Suppressor macrophage treated with lipopolysaccharide for 1 hour (primary cell): ENCODE measurements around the gene DOCK4.

Source experiments
- DNase-seq, 3 donors: peaks; one replicate each; pipeline ENCODE4 v3.0.0-alpha.2; 2020 to 2022

Gene DOCK4

GRCh38 chr7:112073530-112073929, 132.7 kb downstream of the DOCK4 start:
- no peak for DNase-seq

GRCh38 chr7:112072541-112073245, 133.5 kb downstream of the DOCK4 start:
- DNase-seq = no peak

DNA sequence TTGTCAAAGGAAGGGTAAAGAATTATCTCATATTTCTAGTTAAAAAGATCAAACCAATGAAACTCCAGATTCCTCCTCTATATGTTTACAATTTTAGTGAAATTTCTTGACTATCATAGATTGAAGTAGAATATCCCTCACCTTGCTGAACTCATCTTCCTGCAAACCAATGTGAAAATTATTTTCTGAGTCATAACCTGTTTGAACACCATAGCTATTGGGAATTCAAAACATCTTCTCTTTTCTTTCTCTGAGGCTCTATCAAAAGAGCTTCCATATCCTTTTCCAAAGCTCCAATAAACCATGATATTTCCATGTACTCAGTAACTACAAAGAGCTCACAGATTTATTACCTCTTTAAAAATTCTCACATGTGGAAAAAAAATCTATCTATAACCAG, 134.3 kb downstream of the DOCK4 start:
- no peak for DNase-seq

DNA sequence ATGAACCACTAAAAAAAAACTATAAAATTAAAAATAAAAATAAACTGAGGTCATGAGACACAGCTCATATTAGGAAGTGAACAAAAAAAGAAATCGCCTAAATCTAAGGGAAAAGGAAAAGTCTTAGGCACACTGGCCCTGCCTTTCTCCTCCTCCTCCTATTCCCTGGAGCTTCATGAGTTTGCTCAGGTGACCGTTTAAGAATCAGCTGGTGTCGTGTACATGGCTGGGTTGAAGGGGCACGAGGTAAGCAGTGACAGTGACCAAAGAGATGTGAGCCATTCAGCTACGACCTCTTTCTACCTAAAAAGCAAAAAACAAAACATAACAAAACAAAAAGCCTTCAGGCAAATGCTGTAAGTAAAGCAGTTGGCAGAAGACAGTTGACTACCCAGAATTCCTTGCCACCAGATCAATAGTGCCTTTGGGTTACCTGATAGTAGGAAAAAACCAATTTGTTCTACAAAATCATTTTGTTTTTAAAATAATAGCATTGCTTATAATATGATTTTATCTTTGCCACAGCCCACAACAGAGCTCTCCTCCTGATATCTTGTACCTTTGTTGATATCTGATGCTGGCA, 135.4 kb downstream of the DOCK4 start:
- DNase-seq = no peak

- DNase-seq = peak in 2 of 3 donors; percentile 27 to 39
Observed at GRCh38 chr7:112069879-112070321, 136.3 kb downstream of the DOCK4 start.

- no peak for DNase-seq
Observed at GRCh38 chr7:112068967-112069366, 137.2 kb downstream of the DOCK4 start.

- no peak for DNase-seq
Observed at GRCh38 chr7:112067632-112068540, 138.3 kb downstream of the DOCK4 start.

DNA sequence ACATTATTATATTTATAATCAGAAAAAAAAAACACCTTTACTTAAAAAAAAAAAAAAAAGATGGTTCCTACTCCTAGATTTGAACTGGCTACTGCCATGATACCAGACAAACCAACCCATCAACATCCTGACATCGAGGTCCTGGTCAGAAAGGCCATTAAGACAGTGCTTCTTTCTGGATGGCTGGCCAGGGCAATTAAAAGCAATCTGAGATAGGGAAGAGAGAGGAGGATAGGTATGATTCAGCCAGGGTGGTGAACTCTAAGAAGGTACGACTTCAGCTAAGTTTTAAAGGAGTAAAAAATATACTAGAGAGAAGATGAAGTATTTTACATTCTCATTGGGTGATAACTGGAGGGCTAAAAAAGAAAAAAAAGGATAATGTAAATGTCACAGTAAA, 139.0 kb downstream of the DOCK4 start:
- no peak for DNase-seq

DNA sequence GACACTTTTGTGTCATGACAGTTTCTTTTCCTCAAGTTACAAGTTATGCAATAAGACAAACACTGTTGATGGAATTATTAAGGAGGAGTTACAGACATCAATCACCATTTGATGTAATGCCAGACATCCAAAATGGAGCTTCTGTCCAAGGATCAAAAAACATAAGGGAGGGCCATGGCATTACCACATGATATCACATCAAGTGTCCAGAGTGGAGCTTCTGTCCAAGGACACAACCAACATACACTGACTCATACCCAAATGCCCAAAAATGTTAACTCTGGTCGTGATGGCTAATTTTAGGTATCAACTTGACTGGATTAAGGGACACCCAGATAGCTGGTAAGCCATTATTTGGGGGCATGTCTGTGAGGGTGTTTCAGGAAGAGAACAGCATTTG, 140.4 kb downstream of the DOCK4 start:
- peak in 1 of 3 donors; percentile 22 for DNase-seq

- no peak for DNase-seq
Observed at GRCh38 chr7:112064627-112065385, 141.4 kb downstream of the DOCK4 start.

- no peak for DNase-seq
Observed at GRCh38 chr7:112063974-112064373, 142.2 kb downstream of the DOCK4 start.

DNA sequence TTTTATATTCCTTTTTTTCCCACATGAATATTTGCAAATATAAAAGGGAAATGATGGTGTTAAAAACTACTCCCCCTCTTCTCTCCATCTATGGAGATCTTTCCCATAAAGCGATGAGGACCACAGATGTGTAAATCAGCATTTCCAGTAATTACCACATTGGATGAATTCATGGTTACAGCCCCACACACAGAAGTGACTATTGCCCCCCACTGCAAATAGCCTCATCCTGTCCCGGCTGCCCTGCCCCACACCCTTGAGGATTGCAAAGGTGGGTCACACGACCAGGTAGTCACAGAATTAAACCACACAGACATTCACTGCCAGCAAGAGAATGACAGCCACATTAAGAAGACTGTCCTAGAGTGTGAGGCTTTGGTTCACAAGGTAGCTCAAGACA, 145.1 kb downstream of the DOCK4 start:
- no peak for DNase-seq

- DNase-seq = no peak
Observed at GRCh38 chr7:112060625-112061024, 145.6 kb downstream of the DOCK4 start.

GRCh38 chr7:112059675-112060074, 146.5 kb downstream of the DOCK4 start:
- DNase-seq = no peak

GRCh38 chr7:112058686-112059085, 147.5 kb downstream of the DOCK4 start:
- peak in 2 of 3 donors; percentile 51 to 63 for DNase-seq

- DNase-seq = peak; percentile 89 to 97 (median 94)
Observed at GRCh38 chr7:112056409-112056808, 149.8 kb downstream of the DOCK4 start.

GRCh38 chr7:112053737-112054069, 152.5 kb downstream of the DOCK4 start:
- no peak for DNase-seq

- peak; percentile 42 to 86 (median 63) for DNase-seq
Observed at GRCh38 chr7:112052993-112053736, 153.0 kb downstream of the DOCK4 start.

DNA sequence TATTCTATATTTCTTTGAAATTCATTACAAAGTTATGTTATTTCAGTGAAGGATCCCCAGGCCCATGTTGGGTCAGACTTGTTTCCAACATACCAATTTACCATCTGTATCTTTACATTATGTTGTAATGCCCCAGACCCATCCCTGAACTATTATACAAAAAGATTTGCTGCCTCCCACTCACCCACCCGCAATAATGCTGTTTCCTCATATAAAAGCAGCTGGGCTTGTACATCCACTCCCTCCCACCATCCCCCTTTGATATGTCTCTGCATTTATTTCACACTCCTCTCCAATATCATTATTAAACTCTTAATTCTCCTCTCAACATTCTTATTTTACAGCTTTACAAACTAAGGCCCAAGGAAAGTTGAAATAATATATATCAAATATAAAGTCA, 153.7 kb downstream of the DOCK4 start:
- peak; percentile 37 to 52 (median 42) for DNase-seq

- no peak for DNase-seq
Observed at GRCh38 chr7:112050250-112050881, 155.8 kb downstream of the DOCK4 start.

- DNase-seq = no peak
Observed at GRCh38 chr7:112049555-112050249, 156.5 kb downstream of the DOCK4 start.
